Activated naive CD8-positive, alpha-beta T cell treated with anti-CD3 and anti-CD28 coated beads, Interleukin-2, amount 50 U/mL, for 24 hours (primary cell): Measurements from ENCODE around the gene ENDOV.

Experiments
- ATAC-seq: fragments of 150-1000 bp; cut with Tn5 transposase; one replicate; pipeline ENCODE4 v1.10.0; 2021
- DNase-seq: peaks from one replicate; pipeline ENCODE4 v3.0.0; 2021
- H3K27ac Mint-ChIP-seq: one replicate; pipeline ENCODE4 v1.8.0; 2021; ENCODE audit warnings: mild to moderate bottlenecking, mixed read lengths
- H3K27me3 Mint-ChIP-seq: one replicate; pipeline ENCODE4 v1.8.0; 2021; ENCODE audit warnings: mixed read lengths
- H3K36me3 Mint-ChIP-seq: one replicate; pipeline ENCODE4 v1.8.0; 2021; ENCODE audit warnings: low read depth, mixed read lengths
- H3K4me1 Mint-ChIP-seq: one replicate; pipeline ENCODE4 v1.8.0; 2021; ENCODE audit warnings: mixed read lengths
- H3K4me3 Mint-ChIP-seq: one replicate; pipeline ENCODE4 v1.8.0; 2021; ENCODE audit warnings: mild to moderate bottlenecking, moderate library complexity, mixed read lengths
- H3K9me3 Mint-ChIP-seq: one replicate; pipeline ENCODE4 v1.8.0; 2021; ENCODE audit warnings: mixed read lengths

The ENDOV gene

DNA sequence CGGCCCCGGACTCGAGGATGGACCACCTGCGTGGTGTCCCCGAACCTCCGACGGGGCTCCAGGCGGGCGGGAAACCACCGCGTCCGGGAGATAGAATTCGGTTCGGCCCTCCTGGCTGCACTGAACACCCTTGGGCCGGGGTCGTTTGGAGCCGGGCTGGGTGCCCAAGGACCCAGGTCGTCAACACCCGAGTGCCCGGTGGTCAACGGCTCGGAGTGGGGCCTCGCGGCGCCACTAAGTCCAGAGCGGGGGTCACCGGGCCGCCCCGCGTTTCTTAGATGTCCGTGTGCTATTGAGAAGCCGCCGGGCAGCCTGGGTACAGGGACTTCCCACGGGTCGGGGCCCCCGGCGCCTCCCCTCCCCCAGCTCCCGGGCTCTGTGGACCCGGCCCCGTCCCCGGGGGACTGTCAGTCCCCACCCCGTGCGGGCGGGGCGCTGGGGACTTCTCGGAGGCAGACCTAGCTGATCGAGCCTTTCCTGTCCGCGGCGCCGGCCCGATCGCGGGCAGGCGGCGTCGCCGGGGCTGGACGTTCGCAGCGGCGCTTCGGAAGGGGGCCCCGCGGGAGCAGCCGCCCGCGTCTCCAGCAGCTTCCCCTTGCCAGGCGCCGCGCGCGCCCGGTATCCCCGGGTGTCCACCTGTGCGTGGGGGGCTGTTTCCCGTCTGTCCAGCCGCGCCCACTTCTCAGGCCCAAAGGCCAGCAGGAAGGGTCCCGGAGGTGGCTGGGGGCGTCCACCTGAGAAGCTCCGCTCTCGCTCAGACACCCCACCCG is 62.1 kb downstream of the ENDOV start:
- no peak for ATAC-seq

DNA sequence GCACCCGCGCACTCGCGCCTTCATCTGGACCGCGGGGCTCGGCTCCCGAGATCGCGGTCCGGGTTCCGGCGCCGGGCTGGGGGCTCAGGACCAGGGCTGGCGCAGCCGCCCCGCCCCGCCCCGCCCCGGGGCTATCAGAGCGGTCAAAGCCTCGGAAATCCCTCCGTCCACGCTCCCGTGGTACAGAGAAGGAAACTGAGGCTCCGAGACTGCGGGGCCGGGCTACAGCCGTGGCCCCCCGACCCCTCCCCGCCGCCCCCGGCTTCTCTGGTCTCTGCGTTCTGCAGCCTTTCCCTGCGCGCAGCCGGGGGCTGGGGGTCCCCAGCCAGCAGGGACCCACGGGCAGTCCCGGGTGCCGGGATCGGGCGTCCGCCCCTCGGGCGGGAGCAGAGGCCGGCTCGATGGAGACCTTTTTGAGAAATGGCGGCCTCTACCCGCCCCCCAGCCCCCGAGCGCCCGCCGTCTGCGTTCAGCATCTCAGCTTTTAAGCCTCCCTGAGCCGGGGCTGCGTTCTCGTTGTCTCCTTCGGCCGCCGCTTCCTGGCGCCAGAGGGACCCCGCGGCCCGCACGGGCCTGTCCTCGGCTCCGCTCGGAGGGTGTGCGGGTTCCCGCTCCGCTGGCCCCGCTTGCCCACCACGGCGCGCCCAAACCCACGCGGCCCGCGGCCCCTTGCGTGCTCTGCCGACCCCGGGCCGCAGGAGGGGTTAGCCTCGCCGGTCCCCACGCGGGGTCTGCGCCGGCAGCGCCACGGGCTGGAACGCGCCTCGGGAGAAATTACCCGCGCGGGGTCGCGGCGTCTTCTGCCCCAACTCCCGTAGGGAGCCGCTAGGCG is 62.9 kb downstream of the ENDOV start:
- Mint-ChIP-seq H3K27me3 (peaks cover 68% of the 10 kb centered on the region), H3K27ac (no peak overlapping the region), H3K4me3 (no peak overlapping the region), H3K9me3 (no peaks in the 10 kb centered on the region), H3K36me3 (no peaks in the 10 kb centered on the region), H3K4me1 (peaks cover 10% of the 10 kb centered on the region)
- ATAC-seq (peak; percentile 39), DNase-seq (peak; percentile 51)

More for the DNA sequence above, 62.1 kb downstream of the ENDOV start:
- H3K4me3 Mint-ChIP-seq: no peak overlapping the region
- DNase-seq: no peak
- no peaks in the 10 kb centered on the region for H3K9me3 Mint-ChIP-seq
- H3K27me3 Mint-ChIP-seq: peaks cover 65% of the 10 kb centered on the region
- no peaks in the 10 kb centered on the region for H3K36me3 Mint-ChIP-seq
- H3K4me1 Mint-ChIP-seq: peaks cover 14% of the 10 kb centered on the region
- H3K27ac Mint-ChIP-seq: no peak overlapping the region

DNA sequence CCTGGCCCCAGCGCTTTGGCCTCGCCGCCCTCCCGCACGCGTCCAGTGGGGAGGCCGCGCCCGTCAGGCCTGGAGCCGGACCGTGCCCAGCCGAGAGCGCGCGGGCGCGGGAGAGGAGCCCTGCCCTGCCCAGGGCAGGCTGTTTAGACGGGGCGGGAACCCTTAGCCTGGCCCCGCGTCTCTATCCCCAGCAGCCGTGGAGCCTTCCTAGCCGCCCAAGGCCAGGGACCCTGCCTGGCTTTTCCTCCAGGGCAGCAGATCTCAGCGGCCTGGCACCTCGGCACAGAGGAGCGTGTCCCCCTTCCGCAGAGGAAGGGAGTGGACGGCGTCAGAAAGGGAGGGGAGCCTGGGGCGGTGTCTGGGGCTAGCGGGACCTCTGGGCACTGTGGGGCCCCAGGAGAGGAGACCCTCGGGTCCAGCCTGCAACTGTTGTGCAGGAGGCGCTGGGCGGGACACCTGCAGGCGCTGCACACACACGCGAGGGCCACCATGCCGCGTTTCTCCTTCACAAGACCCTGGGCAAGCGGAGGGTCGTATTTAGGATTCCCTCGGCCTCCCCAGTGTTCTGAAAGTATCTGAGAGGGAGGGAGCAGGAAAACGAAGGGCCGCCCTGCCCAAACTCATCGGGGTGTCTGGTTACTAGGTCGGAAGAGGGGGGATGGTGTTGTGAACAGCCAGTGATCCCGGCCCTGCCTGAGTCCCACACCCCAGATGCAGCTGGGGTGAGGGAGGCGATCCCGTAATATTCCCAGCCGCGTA is 63.7 kb downstream of the ENDOV start:
- H3K4me1 Mint-ChIP-seq: peaks cover 10% of the 10 kb centered on the region
- ATAC-seq (no peak), DNase-seq (no peak)
- no peak overlapping the region for H3K4me3 Mint-ChIP-seq
- H3K9me3 Mint-ChIP-seq: no peaks in the 10 kb centered on the region
- peaks cover 62% of the 10 kb centered on the region for H3K27me3 Mint-ChIP-seq
- H3K27ac Mint-ChIP-seq: no peak overlapping the region
- H3K36me3 Mint-ChIP-seq: no peaks in the 10 kb centered on the region

DNA sequence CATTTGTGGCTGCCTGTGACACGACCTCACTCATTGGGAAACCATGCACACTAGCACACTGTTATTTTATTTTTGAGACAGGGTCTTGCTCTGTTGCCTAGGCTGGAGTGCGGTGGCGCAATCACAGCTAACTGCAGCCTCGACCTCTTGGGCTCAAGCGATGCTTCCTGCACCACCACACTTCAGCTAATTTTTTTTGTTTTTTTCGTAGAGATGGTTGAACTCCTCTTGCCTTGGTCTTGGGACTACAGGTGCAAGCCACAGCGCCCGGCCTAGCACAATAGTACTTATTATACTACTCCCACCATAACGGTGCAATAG is 64.2 kb downstream of the ENDOV start:
- no peaks in the 10 kb centered on the region for H3K36me3 Mint-ChIP-seq
- H3K4me1 Mint-ChIP-seq: peaks cover 10% of the 10 kb centered on the region
- H3K9me3 Mint-ChIP-seq: no peaks in the 10 kb centered on the region
- DNase-seq (no peak), ATAC-seq (no peak)
- H3K4me3 Mint-ChIP-seq: no peak overlapping the region
- H3K27me3 Mint-ChIP-seq: peaks cover 58% of the 10 kb centered on the region
- no peak overlapping the region for H3K27ac Mint-ChIP-seq

DNA sequence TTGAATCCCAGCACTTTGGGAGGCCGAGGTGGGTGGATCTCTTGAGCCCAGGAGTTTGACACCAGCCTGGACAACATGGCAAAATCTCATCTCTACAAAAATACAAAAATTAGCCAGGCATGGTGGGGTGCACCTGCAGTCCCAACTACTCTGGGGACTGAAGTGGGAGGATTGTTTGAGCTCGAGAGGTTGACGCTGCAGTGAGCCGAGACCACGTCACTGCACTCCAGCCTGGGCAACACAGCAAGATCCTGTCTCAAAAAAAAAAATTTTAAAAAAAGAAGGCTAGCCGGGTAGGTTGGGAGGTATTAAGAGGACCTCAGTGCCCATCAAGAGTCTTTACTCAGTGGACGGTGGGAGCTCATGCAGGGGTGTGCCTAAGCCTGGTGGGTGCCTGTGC is 65.3 kb downstream of the ENDOV start:
- H3K36me3 Mint-ChIP-seq: no peaks in the 10 kb centered on the region
- peaks cover 2% of the 10 kb centered on the region for H3K4me1 Mint-ChIP-seq
- H3K27me3 Mint-ChIP-seq: peaks cover 47% of the 10 kb centered on the region
- no peak overlapping the region for H3K27ac Mint-ChIP-seq
- no peak overlapping the region for H3K4me3 Mint-ChIP-seq
- ATAC-seq (no peak), DNase-seq (no peak)
- no peaks in the 10 kb centered on the region for H3K9me3 Mint-ChIP-seq

DNA sequence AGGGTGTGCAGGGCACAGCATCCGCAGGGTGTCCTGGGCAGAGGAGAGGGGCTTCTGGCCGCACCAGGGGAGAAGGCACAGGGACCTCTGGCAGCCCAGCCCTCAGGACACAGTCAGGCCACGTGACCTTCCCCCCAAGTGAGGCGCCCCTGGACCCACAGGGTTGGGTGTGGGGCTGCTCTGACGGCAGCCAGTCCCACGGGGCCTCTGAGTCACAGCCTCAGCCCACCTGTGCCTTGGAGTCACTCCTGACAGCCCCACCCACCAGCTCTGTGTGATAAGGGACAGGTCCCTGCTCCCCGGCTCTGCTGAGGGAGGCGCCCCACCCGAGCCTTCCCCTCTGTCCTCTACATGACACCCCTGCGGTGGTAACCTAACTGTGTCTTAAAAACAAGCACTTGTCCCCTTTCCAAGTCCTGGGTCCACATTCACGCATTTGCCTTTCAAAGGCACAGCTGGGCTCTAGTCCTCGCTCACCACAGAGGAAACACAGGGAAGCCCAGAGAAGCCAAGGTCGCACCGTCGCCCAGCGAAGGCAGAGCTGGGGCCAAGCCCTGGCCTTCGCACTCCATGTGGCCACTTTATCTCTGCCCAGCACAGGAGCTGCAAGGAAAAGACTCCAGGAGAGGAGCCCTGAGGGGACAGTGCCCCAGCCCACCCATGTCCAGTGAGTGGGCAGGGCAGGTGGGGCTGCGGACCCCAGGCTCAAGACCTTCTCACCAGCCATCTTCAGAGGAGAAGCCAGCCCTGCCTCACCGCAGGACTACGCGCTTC is 66.5 kb downstream of the ENDOV start:
- no peak for ATAC-seq
- Mint-ChIP-seq H3K27ac (no peak overlapping the region), H3K27me3 (peaks cover 50% of the 10 kb centered on the region), H3K36me3 (no peaks in the 10 kb centered on the region), H3K9me3 (no peaks in the 10 kb centered on the region), H3K4me1 (no peaks in the 10 kb centered on the region), H3K4me3 (no peak overlapping the region)
- DNase-seq: no peak

DNA sequence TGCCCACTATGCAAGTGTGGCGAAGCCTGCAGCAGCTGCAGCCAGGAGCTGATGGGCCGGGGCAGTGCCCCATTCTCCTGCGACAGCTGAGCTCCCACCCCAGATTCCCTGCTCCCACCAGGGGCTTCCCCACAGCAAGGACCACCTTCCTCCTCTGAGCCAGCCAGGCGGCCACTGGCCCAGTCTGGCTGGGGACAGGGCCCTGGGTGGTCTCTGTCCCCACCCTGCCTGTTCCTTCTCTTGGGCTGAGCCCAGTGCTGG is 67.0 kb downstream of the ENDOV start:
- Mint-ChIP-seq H3K4me3 (no peak overlapping the region), H3K27me3 (peaks cover 52% of the 10 kb centered on the region)

DNA sequence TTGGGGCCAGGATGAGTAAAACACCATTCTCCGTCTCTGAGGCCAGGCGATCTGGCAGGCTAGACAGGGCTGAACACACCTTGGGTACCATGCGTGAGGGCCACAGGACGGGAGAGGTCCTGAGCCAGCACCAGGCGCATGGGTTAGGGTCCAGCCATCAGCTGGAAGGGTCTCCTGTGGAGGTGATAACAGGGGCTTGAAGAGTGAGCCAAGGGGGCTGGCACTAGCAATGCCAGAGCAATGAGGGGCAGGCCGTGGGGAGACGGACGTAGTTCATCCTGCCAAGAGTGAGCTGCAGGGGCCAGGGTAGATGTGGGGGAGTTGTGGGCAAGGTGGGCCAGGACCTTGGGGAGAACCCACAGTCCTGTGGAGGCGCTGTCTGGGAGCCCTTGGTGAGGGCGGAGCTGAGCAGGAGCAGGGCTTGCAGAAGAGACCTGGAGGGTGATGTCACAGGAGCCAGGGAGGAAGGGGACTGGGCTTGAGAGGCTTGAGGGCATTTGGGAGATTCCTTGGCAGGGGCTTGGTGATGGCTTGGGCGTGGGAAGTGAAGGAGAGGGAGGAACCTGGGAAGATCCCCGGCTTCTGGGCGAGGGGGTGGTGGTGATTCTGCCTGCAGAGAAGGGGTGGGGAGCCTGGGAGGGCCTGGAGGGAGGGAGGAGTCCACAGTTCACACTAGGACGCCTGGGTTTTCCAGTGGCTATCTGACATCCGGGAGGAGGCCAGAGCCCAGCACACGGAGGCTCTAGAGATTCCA is 67.8 kb downstream of the ENDOV start:
- Mint-ChIP-seq H3K27me3 (peaks cover 55% of the 10 kb centered on the region), H3K4me3 (no peak overlapping the region), H3K27ac (no peak overlapping the region), H3K4me1 (no peaks in the 10 kb centered on the region), H3K36me3 (no peaks in the 10 kb centered on the region), H3K9me3 (no peaks in the 10 kb centered on the region)
- DNase-seq: no peak
- no peak for ATAC-seq

More for the DNA sequence above, 67.0 kb downstream of the ENDOV start:
- Mint-ChIP-seq H3K36me3 (no peaks in the 10 kb centered on the region), H3K9me3 (no peaks in the 10 kb centered on the region), H3K4me1 (no peaks in the 10 kb centered on the region), H3K27ac (no peak overlapping the region)
- no peak for DNase-seq
- no peak for ATAC-seq

DNA sequence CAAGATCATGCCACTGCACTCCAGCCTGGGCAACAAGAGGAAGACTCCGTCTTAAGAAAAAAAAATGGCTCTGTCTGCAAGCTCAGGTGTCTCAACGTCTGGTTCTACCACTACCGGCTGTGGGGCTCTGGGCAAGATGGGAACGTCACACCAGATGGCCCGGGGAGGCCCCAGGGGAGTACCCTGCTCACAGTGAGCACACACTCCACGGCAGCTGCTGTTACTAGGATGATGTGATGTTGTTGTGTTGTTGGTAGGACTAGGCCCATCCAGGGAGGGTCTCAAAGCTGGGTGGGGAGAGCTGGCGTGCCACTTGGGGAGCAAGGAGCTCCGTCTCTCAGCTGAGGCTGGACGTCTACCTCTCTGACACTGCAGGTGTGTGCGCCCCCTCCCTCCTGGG is 70.9 kb downstream of the ENDOV start:
- H3K27me3 Mint-ChIP-seq: peaks cover 35% of the 10 kb centered on the region
- H3K4me3 Mint-ChIP-seq: no peak overlapping the region
- ATAC-seq (no peak), DNase-seq (no peak)
- H3K27ac Mint-ChIP-seq: no peak overlapping the region
- no peaks in the 10 kb centered on the region for H3K36me3 Mint-ChIP-seq
- H3K4me1 Mint-ChIP-seq: no peaks in the 10 kb centered on the region
- H3K9me3 Mint-ChIP-seq: no peaks in the 10 kb centered on the region

DNA sequence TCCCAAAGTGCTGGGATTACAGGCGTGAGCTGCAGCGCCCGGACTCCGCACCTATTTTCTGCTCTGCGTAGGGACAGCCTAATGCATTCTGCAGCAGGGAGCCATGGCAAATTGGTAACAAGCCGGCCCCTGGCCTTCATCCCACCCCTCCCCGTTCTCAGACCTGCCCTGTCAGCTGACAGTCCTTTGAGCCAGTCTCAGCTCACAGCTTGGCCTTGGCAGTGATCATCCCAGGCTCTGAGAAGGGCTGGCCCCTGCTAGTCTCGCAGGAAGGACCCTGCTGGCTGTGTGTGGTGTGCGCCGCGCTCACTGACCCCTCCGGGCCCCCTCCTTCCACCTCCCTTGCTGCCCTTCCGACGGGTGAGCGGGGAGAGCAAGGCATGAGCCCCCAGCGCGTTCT is 71.7 kb downstream of the ENDOV start:
- no peak overlapping the region for H3K4me3 Mint-ChIP-seq
- H3K27ac Mint-ChIP-seq: no peak overlapping the region
- H3K9me3 Mint-ChIP-seq: no peaks in the 10 kb centered on the region
- DNase-seq (no peak), ATAC-seq (no peak)
- H3K36me3 Mint-ChIP-seq: no peaks in the 10 kb centered on the region
- H3K27me3 Mint-ChIP-seq: peaks cover 31% of the 10 kb centered on the region
- H3K4me1 Mint-ChIP-seq: no peaks in the 10 kb centered on the region

DNA sequence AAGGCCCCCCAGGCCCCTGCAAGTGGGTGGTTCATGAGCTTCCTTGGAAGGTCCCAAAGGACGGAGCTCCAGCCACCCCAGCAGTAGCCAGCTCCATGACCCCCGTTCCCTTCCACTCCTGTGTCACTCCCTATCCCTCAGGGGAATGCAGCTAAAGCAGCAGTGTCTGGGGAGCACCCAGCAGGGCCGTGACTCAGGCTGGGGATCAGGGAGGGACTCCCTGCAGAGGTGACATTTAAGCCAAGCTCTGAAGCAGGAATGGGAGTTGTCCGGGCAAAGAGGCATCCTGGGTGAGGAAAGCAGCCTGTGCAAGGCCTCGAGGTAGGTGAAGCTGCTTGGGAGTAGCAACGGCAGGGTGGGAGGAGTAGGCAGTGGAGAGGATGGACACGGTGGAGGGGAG is 72.5 kb downstream of the ENDOV start:
- Mint-ChIP-seq H3K36me3 (no peaks in the 10 kb centered on the region), H3K4me3 (no peak overlapping the region), H3K27ac (no peak overlapping the region), H3K9me3 (no peaks in the 10 kb centered on the region), H3K4me1 (no peaks in the 10 kb centered on the region), H3K27me3 (peaks cover 24% of the 10 kb centered on the region)
- DNase-seq (no peak), ATAC-seq (no peak)
